GM19452 (cell line): ENCODE data around the gene EEF1A1.
"Not testable (repeated sequence)": the region's sequence is repeated elsewhere in the genome, so short reads cannot be mapped to it uniquely, and the experiment has no call there.

Source experiments
- ATAC-seq: cut with Tn5 transposase; IDR thresholded peaks from one replicate; pipeline ENCODE4 v1.9.1; 2021; ENCODE audit not compliant: unreplicated experiment

Gene EEF1A1

GRCh38 chr6:73506246-73506645, 14.6 kb downstream of the EEF1A1 start:
- no peak for ATAC-seq

GRCh38 chr6:73505705-73506104, 15.1 kb downstream of the EEF1A1 start:
- not testable (repeated sequence) for ATAC-seq

DNA sequence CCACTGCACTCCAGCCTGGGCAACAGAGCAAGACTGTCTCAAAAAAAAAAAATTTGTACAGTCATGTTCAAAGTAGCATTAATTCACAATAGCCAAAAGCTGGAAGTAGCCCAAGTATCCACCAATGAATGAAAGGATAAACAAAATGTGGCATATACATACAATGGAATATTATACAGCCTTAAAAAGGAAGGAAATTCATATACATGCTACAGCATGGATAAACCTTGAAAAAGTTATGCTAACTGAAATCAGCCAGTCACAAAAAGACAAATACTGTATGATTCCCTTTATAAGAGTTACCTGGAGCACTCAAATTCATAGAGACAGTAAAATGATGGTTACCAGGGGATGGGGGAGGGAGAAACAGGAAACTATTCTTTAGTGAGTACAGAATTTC, 15.7 kb downstream of the EEF1A1 start:
- no peak for ATAC-seq

GRCh38 chr6:73504160-73504559, 16.7 kb downstream of the EEF1A1 start:
- no peak for ATAC-seq

GRCh38 chr6:73503027-73503772, 17.6 kb downstream of the EEF1A1 start:
- no peak for ATAC-seq

GRCh38 chr6:73497915-73498314, 22.9 kb downstream of the EEF1A1 start:
- ATAC-seq, result no peak

- no peak for ATAC-seq
Measured at GRCh38 chr6:73491377-73491776, 29.5 kb downstream of the EEF1A1 start.

DNA sequence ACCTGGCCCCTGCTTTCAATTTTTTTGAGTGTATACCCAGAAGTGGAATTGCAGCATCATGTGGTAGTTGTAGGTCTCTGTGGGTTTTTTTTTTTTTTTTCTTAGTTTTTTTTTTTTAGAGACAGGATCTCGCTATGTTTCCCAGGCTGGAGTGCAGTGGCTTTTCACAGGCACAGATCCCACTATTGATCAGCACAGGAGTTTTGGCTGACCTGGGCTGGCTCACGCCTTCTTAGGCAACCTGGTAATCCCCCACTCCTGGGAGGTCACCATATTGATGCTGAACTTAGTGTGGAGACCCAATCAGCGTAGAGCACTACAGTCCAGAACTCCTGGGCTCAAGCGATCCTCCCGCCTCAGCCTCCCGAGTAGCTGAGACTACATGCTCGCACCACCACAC, 33.4 kb downstream of the EEF1A1 start:
- no peak for ATAC-seq

DNA sequence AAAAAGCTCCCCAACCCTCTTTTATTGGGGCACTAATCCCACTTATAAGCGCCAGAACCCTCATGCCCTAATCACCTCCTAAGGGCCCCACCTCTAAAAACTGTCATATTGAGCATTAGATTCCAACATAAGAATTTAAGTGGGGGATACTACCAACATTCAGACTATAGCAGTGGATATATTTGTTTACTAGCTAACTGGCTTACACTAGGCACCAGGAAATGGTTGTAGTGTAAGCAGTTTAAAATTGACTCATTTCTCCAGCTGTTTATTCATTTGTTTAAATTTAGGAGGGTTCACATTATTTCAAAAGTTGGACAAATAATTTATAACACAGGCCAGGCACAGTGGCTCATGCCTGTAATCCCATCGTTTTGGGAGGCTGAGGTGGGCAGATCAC, 36.4 kb downstream of the EEF1A1 start:
- ATAC-seq, result no peak

DNA sequence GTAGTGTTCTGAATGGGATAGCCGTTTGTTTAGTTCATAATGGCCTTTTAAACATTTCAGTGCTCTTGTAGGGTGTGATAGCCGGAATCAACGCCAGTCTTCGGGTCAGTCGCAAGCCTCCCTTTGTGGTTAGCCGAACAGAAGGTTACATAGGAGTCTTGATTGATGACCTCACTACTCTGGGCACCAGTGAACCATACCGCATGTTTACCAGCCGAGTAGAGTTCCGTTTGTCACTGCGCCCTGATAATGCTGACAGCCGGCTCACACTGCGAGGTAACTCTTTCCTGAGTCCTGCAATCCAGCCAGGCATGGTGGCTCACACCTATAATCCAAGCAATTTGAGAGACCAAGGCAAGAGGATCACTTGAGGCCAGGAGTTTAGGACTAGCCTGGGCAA, 38.9 kb downstream of the EEF1A1 start:
- no peak for ATAC-seq

GRCh38 chr6:73477407-73477806, 43.4 kb downstream of the EEF1A1 start:
- no peak for ATAC-seq

DNA sequence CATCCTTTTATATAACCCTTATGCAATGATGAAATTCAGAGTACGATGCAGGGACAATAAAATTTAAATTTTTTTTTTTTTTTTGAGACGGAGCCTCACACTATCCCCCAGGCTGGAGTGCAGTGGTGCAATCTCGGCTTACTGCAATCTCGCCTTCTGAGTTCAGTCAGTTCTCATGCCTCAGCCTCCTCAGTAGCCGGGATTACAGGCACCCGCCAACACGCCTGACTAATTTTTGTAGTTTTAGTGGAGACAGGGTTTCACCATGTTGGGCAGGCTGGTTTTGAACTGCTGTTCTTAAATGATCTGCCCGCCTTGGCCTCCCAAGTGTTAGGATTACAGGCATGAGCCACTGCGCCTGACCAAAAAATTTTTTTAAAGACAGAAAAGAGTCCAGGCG, 44.1 kb downstream of the EEF1A1 start:
- no peak for ATAC-seq

DNA sequence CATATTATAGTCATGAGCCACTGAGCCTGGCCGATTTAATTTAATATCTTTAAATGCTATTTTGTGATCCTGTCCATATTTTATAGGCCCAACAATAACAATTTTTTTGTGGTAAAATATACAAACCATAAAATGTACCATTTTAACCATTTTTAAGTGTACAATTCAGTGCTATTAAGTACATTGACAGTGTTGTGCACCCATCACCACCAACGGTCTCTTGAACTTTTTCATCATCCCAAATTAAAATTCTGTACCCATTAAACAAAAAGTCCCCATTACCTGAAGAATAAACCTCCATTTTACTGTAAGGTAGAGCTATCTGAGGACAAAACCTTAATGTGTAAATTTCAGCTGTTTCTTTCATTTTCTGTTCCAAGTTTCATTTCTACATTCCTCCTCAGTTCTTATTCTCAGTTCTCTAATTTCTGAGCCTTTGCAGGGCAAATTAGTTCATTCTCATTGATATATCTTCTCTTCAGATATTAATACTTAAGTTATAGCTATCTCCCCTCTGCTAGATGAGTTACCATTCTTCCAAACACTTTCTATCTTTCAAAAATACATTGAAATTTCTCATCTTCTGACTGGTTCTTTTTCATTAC, 49.0 kb downstream of the EEF1A1 start:
- ATAC-seq, result peak; percentile 93
